ENCODE results near the gene AIP.

DNA sequence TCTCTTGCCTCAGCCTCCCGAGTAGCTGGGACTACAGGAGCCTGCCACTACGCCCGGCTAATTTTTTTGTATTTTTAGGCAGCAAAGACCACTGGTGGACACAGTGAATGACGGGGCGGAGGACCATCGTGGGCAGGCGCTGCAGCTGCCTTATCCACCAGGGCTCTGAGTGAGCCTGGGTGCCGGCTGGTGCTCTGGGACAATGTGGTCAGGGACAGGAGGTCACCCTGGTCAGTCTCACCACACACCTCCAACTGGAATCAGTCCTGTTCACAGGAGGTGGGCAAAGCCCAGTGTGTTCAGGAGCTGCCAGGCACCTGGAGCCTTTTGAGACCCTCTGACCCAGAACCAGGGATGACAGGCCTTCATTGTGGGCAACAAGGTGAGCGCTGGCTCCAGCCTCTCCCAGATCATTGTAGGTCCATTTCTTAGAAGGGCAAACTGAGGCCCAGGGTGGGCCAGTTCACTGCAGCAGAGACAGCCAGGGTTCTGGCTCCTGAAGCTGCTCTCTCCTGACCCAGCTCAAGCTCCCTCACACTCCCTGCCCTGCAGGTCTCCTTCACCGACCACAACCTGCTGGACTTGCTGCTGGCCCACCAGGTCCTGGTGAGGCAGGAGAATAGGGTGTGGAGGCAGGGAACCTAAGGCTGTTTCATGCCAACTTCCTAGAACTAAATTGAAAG is 56.1 kb downstream of the AIP start:
- TF ChIP-seq, protein P1, sequence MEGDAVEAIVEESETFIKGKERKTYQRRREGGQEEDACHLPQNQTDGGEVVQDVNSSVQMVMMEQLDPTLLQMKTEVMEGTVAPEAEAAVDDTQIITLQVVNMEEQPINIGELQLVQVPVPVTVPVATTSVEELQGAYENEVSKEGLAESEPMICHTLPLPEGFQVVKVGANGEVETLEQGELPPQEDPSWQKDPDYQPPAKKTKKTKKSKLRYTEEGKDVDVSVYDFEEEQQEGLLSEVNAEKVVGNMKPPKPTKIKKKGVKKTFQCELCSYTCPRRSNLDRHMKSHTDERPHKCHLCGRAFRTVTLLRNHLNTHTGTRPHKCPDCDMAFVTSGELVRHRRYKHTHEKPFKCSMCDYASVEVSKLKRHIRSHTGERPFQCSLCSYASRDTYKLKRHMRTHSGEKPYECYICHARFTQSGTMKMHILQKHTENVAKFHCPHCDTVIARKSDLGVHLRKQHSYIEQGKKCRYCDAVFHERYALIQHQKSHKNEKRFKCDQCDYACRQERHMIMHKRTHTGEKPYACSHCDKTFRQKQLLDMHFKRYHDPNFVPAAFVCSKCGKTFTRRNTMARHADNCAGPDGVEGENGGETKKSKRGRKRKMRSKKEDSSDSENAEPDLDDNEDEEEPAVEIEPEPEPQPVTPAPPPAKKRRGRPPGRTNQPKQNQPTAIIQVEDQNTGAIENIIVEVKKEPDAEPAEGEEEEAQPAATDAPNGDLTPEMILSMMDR (IDR thresholded peaks at IDR 0.05), result no peak
- TF ChIP-seq POLR2AphosphoS5 (IDR thresholded peaks at IDR 0.05) (no peak), EP300 (IDR thresholded peaks at IDR 0.05) (no peak)
